Progenitor cell of endocrine pancreas (in vitro differentiated cells): ENCODE results near the gene PRRT1B. TPM values are rescaled to one million over a fixed set of nuclear protein-coding genes. Genes with fewer than 3 reads are reported as not detected.

Experiments used
- DNase-seq: peaks from one replicate; pipeline ENCODE4 v3.0.0; 2021; ENCODE audit warnings: low spot score; ENCODE audit not compliant: unreplicated experiment
- H3K27ac Mint-ChIP-seq: 2 replicates; pipeline ENCODE4 v1.8.0; 2021; ENCODE audit warnings: mild to moderate bottlenecking, moderate library complexity, mixed read lengths
- H3K27me3 Mint-ChIP-seq: 2 replicates; pipeline ENCODE4 v1.8.0; 2021; ENCODE audit warnings: mixed read lengths
- H3K36me3 Mint-ChIP-seq: 2 replicates; pipeline ENCODE4 v1.8.0; 2022; ENCODE audit warnings: mixed read lengths; ENCODE audit not compliant: insufficient read depth
- H3K4me1 Mint-ChIP-seq: 2 replicates; pipeline ENCODE4 v1.8.0; 2021; ENCODE audit warnings: low read depth, mixed read lengths
- H3K4me3 Mint-ChIP-seq: 2 replicates; pipeline ENCODE4 v1.8.0; 2021; ENCODE audit warnings: low read depth, mild to moderate bottlenecking, moderate library complexity, mixed read lengths
- H3K9me3 Mint-ChIP-seq: 2 replicates; pipeline ENCODE4 v1.8.0; 2021; ENCODE audit warnings: low read depth, mixed read lengths
- total RNA-seq: library from RNA; stranded (reverse); gene quantifications from 2 replicates; pipeline ENCODE4 v1.2.1, GENCODE V29; 2021
- TF ChIP-seq, protein P1 (sequence below): fragments of 200-600 bp; sonication (generic); IDR thresholded peaks from one replicate; pipeline ENCODE4 v1.5.0; 2021; ENCODE audit warnings: antibody characterized with exemption, mild to moderate bottlenecking; ENCODE audit not compliant: unreplicated experiment

Gene PRRT1B
- total RNA-seq, 1 donor from 2014 or later, result 6.7 TPM

DNA sequence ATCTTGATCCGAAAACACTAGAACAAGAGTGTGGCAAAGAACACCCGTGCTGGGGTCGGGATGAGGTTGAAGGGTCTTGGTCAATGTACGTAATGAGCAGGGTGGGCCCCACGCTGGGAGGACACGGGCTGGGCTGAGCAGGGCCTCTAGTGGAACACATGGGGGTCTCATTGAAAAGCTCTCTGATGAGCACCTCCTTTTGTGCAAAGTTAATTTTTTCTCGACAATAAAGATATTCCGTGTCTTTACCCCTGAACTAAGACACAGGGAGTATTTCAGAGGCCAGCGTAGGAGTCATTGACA lies 22.3 kb upstream of the PRRT1B start:
- TF ChIP-seq, protein P1, sequence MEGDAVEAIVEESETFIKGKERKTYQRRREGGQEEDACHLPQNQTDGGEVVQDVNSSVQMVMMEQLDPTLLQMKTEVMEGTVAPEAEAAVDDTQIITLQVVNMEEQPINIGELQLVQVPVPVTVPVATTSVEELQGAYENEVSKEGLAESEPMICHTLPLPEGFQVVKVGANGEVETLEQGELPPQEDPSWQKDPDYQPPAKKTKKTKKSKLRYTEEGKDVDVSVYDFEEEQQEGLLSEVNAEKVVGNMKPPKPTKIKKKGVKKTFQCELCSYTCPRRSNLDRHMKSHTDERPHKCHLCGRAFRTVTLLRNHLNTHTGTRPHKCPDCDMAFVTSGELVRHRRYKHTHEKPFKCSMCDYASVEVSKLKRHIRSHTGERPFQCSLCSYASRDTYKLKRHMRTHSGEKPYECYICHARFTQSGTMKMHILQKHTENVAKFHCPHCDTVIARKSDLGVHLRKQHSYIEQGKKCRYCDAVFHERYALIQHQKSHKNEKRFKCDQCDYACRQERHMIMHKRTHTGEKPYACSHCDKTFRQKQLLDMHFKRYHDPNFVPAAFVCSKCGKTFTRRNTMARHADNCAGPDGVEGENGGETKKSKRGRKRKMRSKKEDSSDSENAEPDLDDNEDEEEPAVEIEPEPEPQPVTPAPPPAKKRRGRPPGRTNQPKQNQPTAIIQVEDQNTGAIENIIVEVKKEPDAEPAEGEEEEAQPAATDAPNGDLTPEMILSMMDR, result no peak
- Mint-ChIP-seq H3K36me3 (peaks cover 13% of the 10 kb centered on the region), H3K27ac (no peak overlapping the region), H3K27me3 (no peaks in the 10 kb centered on the region), H3K4me3 (no peak overlapping the region), H3K4me1 (no peaks in the 10 kb centered on the region), H3K9me3 (no peaks in the 10 kb centered on the region)
- no peak for DNase-seq

DNA sequence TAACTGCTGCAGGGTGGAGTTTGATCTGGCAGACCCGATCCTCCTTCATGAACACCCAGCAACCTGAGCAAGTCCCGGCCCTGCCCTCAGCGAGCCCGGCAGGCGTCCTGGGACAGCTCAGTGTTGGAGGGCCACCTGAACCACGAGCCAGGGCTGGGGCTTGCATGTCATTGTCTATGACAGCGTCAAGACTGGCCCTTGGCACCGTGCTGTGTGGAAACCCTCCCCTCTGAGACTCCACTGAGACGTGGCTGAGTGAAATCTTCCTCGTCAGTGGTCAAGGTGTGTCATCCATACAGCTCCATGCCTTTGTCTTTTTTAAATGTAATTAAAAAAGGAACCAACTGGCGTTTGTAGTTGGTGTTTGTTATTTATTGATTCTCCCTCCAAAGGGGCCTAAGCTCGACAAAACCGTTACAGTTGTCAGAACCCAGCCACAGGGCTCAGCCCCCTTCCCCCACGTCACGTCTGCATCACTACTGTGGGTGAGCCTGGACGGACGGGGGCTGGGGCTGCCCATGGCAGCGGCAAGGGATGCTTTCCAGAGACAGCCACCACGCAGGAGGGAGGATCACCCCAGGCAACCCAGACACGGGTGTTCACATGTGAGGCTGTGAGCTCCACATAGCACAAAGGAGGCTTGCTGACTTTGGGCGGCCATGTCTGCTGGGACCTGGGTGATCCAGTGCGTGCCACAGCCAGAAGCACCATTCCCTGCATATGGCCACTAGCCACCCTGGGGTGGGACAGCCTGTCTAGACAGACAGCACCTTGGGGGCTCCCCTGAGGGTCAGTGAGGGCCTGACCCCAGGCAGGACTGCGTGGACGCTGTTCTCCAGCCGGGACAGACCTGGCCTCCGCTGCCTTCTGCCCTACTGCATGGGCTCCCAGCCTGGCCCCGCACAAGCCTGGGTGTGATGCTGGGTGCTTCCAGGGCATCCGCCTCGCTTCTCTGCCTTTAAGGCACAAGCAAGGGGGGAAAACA lies 21.6 kb upstream of the PRRT1B start:
- Mint-ChIP-seq H3K27ac (no peak overlapping the region), H3K4me1 (no peaks in the 10 kb centered on the region), H3K4me3 (no peak overlapping the region), H3K27me3 (no peaks in the 10 kb centered on the region), H3K9me3 (no peaks in the 10 kb centered on the region), H3K36me3 (peaks cover 8% of the 10 kb centered on the region)
- TF ChIP-seq, protein P1, result no peak
- no peak for DNase-seq

DNA sequence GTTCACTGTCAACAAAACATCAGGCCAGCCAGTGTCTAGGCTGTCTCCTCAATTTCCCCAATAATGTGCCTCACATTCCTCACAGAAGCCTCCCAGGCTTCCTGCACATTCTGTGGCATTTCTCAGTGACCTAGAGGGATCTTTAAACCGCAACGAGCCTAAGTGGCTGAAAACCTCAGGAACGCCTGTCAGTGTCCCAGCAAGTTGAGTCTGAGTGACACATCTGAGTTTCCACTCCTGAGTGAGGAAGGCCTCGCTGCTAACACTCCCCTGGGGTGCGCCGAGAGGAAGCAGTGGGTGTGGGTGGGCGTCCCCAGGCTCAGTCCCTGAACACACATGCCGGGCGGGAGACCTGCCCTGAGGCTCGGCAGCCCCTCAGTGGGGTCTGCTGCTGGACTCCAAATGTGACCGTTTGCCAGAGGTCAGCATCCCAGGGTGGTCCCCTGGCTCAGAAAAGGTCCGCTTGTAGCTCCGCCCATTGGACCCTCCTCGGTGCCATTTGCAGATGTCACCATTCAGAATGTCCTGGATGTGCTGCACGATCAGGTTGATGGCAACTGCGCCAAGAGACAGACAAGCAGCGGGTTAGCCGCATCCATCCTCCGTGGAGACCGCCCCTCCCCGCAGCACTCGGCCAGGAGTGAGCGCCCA lies 20.5 kb upstream of the PRRT1B start:
- no peaks in the 10 kb centered on the region for H3K27me3 Mint-ChIP-seq
- DNase-seq, result no peak
- H3K4me3 Mint-ChIP-seq, result no peak overlapping the region
- no peaks in the 10 kb centered on the region for H3K9me3 Mint-ChIP-seq
- TF ChIP-seq, protein P1, result no peak
- peaks cover under 1% of the 10 kb centered on the region for H3K4me1 Mint-ChIP-seq
- peak overlapping the region; percentile 69 for H3K27ac Mint-ChIP-seq
- H3K36me3 Mint-ChIP-seq, result peaks cover 8% of the 10 kb centered on the region

DNA sequence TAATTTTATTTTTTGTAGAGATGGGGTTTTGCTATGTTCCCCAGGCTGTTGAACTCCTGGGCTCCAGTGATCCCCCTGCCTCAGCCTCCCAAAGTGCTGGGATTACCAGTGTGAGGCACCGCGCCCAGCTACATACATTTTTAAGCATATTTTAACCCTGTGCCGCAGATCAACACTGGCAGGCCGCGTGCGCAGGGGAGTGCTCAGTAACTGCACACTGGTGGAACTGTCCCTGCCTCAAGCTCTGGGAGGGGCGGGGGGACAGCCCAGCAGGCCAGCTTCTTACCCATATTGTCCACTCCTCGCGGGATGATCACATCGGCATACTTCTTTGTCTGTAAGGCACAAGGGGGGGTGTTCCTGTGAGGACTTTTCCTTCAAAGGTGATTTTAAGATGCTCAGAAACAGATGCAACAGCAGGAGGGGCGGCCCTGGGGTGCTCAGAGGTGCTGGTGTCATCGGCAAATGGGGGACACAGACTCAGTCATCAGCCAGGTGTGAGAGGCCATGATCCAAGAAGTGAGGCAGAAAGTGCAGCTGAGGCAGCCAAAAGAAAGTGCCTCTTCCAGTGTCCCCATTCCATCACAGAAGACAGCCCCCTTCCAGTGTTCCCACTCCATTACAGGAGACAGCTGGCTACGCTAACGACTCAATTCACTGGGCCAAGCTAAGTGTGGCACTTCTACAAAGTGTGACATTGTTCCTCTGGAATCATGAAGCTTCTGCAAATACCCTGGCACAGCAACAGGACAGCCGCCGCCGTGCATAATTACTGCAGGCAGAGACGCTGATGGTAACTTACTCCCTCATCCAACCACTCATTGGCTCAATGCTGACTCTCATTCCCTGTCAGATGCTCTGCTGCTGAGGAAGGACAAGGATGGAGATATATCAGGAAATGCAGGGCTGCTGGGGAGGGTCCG lies 19.4 kb upstream of the PRRT1B start:
- Mint-ChIP-seq H3K27ac (no peak overlapping the region), H3K9me3 (no peaks in the 10 kb centered on the region), H3K27me3 (no peaks in the 10 kb centered on the region), H3K4me3 (no peak overlapping the region), H3K36me3 (peaks cover 6% of the 10 kb centered on the region), H3K4me1 (peaks cover 7% of the 10 kb centered on the region)
- no peak for DNase-seq
- TF ChIP-seq, protein P1, result no peak

DNA sequence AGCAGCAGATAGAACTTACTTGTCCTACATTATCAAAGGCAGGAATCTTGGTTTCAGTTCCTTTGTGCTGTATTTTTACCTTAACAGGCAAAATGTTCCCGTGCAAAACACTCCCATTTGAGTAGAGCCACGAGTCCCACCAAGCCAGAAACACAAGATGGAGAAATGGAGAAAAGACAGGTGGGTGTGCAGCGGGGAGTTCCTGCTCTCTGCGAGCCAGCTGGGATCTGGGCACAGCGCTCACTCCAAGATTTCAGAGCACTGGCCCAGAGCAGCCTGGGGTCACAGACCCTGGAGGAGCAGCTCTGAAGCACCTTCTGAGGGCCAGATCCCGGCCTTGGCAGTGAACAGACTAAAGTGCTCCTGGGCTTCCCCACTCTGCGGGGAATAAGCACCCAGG lies 17.1 kb upstream of the PRRT1B start:
- Mint-ChIP-seq H3K9me3 (no peaks in the 10 kb centered on the region), H3K4me1 (peaks cover 10% of the 10 kb centered on the region), H3K27me3 (no peaks in the 10 kb centered on the region), H3K36me3 (peaks cover 6% of the 10 kb centered on the region), H3K4me3 (peak overlapping the region; percentile 52), H3K27ac (no peak overlapping the region)
- TF ChIP-seq, protein P1, result no peak
- DNase-seq, result no peak
